HEK293 (cell line): ENCODE measurements around the gene GSPT1.

Experiments
- HOXD13 ChIP-seq: sonication (generic); formaldehyde crosslinking; IDR thresholded peaks from 2 replicates; pipeline ENCODE4 v1.8.0; 2022; ENCODE audit warnings: missing genetic modification reagents, borderline replicate concordance
- SP2 ChIP-seq: fragments of 450-650 bp; formaldehyde crosslinking; IDR thresholded peaks from 2 replicates; pipeline ENCODE4 v1.5.1; 2016; ENCODE audit warnings: missing biosample characterization, missing genetic modification characterization
- ZNF324 ChIP-seq: fragments of 450-650 bp; formaldehyde crosslinking; IDR thresholded peaks from 2 replicates; pipeline ENCODE4 v1.5.1; 2016; ENCODE audit warnings: missing biosample characterization, missing genetic modification characterization
- ZNF394 ChIP-seq: fragments of 450-650 bp; formaldehyde crosslinking; IDR thresholded peaks from 2 replicates; pipeline ENCODE4 v1.5.1; 2016; ENCODE audit warnings: missing biosample characterization, missing genetic modification characterization, mild to moderate bottlenecking, moderate library complexity, borderline replicate concordance
- ZNF544 ChIP-seq: fragments of 450-650 bp; formaldehyde crosslinking; IDR thresholded peaks from 2 replicates; pipeline ENCODE4 v1.5.0; 2017; ENCODE audit warnings: missing biosample characterization, missing genetic modification characterization

DNA sequence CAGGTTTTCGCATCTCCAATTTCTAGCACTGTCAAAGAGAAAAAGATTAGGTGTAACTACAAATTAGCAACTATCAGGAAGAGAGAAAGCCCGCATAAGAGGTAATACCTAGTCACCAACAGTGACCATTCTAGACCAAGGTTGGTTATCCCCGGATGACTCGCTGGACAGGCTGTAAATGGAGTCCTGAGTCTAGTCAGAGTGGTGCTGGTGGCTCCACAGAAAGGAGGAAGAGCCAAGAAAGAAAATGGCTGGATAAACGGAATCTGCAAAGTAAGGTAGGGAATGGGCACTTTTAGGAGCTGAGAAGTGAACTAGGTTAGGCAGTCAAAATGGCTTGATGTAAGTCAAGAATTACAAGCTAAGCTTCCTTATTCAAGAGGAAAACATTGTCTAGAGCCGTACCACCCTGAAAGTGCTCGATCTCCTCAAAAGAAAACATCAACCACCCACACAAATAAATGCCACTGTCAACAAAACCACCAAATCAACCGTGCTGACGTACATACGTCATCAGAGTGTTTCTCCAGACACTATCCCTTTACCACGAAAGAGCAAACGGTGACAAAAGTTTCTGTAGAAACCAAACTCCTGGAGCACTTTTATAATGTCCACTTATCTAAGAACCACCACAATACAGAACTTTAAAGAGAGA, 2.2 kb downstream of the GSPT1 start:
- no peak; the same call in 1 of the 2 replicates for TF ChIP-seq SP2 (tag by site-specific recombination)
- TF ChIP-seq HOXD13 (CRISPR knock-in tag) = no peak
- no peak for TF ChIP-seq ZNF544 (tag by site-specific recombination)
- no peak for TF ChIP-seq ZNF394
- TF ChIP-seq ZNF324 (tag by site-specific recombination) = no peak
